NCI-H1694 (cell line): ENCODE results near the gene PDE1A.

Experiments used
- DNase-seq: peaks from one replicate; lab custom pipeline; 2025; lab: John Stamatoyannopoulos, UW

PDE1A gene

GRCh38 chr2:182266909-182267308, 159.9 kb downstream of the PDE1A start:
- DNase-seq: no peak

DNA sequence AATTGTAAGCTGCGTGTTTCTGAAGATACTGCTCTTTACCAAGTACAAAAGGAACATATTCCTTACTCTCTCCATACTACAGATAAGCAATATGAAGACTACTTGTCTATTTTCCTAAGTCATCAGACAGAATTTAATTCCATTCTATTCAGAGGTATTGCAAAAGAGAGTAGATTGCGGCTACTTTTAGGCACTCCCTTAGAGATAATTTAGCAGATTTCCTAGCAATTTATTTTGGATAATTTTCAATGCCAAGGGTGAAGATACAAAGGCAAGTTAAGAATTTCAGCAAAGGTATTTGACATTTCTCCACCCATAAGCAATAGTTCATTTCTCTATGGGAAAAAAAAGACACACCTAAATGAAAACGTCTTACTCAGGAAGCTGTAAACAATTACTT, 161.1 kb downstream of the PDE1A start:
- DNase-seq: no peak

DNA sequence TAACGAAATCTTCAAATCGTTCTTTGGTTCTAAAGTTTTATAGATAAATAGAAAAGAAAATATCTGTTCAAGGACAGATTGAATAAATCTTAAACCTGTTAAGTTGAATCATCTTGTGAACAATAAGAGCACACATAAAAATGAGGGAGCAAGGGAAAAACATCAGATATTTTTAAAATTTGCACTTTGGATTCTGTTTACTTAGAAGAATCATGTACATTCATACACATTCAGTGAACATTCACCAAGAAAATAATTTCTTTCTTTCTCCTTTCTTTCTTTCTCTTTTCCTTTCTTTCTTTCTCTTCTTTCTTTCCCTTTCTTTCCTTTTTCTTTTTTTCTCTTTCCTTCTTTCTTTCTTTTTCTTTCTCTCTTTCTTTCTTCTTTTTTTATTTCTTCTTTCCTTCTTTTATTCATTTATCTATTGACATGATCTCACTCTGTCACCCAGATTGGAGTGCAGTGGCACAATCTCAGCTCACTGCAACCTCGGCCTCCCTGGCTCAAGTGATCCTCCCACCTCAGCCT, 164.9 kb downstream of the PDE1A start:
- DNase-seq: no peak

DNA sequence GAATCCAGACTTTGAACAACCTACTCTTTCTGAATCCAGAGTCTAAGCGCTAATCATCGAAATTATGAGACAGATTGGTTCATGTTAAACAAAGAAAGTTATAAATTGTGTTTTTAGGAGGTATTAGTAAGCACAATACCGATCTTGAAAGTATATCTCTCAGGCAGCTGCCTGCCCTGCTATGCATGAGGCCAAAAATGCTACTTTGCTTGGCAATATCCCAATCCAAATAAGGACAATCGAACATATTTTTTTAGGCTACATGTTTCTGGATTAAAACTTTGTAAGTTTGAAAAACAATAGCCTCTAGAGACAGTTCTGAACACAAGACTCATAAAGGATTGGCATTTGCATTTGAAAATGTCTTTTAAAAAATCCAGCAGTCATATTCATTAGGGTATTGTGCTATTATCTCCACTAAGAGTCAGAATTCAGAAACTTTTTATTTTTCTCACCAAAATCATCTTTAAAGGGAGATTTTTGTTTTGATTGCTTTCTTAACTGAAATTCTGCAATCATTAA, 167.1 kb downstream of the PDE1A start:
- no peak for DNase-seq

- no peak for DNase-seq
Measured at GRCh38 chr2:182252534-182252933, 174.3 kb downstream of the PDE1A start.

GRCh38 chr2:182248898-182249297, 177.9 kb downstream of the PDE1A start:
- DNase-seq: no peak

DNA sequence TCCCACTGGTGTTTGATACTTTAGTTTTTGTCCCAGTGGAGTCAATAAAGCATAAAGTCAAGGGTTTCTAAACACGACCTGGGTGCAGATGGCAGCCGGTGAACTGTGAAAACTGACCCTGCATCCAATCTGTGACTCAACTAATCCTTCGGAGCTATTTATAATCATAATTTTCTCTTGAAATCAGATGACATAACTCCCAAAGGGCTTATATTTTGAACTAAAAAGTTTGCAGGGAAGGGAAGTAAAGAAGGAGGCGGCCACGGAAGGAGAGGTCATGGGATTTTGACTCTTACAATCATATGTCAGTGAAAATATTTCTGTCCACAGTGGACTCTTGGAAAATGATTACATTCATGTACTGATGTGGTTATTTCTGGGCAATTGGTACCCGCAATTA, 178.5 kb downstream of the PDE1A start:
- peak; percentile 16 for DNase-seq

- DNase-seq: no peak
Measured at GRCh38 chr2:182247831-182248230, 179.0 kb downstream of the PDE1A start.

DNA sequence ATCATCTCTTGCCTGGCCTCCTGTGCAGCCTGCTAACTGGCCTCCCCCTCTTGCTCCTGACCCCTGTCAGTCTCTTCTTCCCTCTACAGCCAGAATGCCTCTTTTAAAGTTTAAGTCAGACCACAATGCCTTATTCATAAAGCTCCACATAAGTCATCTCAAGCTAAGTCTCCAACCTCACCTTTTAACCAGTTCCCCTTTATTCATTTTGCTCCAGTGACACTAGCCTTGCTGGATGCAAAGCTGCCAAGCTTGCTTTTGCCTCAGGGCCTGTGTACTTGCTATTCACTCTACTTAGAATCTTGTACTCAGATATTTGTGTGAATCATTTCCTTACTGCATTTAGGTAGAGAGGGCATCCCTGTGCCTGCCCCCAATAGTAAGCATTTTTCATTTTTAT, 180.9 kb downstream of the PDE1A start:
- DNase-seq: no peak

- no peak for DNase-seq
Measured at GRCh38 chr2:182242609-182243008, 184.2 kb downstream of the PDE1A start.

DNA sequence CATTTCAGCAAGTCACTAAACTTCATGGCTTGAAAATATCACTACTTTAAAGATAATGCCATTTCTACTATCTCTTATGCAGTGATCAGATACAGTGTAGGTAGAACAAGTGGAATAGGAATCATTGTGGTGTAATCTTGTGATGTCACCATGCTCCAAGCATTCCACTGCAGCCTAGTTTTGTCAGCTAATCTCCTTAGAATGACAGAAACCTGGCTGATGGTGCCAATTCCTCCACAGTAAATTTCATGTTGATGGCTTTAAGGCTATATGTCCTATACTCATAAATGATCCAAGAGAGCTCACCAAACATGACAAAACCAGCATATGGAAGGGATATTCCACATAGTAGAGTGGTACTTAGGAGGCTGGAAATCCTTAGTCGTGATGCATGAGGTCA, 184.9 kb downstream of the PDE1A start:
- no peak for DNase-seq

DNA sequence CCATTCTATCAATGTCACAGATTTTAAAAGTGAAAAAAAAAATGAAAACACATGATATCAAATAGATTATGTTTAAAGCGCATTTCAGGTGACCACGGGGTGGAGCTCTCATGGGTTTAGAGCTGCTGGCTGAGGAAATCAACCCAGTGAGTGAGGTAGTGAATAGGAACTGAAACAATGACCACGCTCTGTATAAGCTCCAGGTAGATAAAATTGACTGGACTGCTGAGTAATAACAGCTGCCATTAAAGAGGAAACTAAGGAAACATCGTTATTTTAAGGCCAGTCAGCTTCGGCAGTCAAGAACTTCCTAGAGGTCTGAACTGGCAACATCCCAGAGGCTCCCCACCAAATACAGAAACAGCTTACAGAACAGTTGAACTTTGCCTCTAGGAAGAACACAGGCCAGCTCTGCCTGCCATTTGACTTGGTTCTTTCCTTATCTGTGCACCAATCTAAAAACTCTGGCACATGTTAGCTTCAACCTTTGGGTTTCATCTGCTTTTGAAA, 185.9 kb downstream of the PDE1A start:
- no peak for DNase-seq

GRCh38 chr2:182230561-182230960, 196.3 kb downstream of the PDE1A start:
- DNase-seq: no peak

DNA sequence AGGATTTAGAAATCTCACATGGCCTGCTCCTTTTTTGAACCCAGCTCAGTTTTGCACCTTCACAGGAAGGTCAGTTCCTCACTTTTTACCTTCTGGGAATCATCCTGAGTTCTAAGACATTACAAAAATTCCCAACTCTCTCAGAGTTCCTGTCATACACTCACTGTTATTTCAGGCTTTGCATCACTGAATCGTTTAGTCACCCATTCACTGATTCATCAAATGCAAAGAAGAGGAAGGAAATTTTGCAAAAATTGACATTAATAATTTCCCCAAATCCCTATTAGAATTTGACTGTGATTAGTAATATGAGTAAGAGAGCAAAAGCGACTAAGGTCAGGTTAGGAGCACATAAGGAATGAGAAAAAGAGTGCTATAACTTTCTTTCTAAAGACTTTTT, 197.5 kb downstream of the PDE1A start:
- no peak for DNase-seq

- no peak for DNase-seq
Measured at GRCh38 chr2:182228741-182229140, 198.1 kb downstream of the PDE1A start.

DNA sequence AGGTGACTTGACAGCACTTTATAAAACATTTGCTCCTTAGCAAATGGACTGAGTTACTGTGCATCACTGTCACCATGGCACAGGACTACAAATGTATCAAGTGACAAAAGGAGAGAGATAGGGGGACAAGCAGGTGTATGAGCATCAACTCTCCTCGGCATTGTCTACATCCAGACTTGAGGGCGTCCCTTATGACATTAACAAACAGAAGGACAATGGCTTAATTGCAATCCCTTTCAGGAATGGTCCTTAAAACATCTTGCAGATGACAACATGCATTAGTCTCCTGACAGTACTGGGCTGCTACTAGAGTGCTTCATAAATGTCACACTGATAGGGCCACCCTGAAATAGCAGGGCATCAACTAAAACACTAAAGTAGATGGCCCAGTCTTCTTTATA, 198.8 kb downstream of the PDE1A start:
- no peak for DNase-seq

DNA sequence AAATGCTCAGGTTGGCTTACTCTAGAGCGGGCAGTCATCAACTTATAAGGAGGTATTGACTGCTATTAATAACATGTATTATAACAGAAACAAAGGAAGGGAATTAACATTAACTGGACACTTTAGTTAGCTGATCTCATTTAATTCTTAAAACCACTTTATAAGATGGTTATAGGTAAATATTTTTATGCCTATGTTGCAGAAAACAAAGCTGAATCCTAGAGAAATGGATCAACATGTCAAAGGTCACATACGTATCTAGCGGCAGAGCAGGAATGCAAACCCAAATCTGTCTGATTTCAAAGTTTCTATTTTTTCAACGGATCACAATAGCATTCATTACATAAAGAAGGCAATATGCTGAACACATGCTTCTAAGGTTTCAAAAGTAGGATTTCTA, 200.0 kb downstream of the PDE1A start:
- DNase-seq: no peak

DNA sequence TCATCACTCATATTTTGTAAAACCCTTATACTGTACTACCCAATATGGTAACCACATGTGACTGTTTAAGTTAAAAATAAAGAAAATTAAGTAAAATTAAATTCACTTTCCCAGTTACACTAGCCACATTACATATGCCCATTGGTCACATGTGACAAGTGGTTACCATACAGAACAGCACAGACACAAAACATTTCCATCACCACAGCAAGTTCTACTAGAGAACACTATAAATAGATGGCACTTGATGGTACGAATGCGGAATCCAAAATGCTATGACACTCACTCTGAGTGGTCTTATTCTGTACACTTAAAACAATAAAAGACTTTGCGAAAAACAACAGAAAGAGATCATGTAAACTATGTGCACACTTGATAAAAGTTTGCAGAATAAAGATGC, 202.2 kb downstream of the PDE1A start:
- DNase-seq: no peak

DNA sequence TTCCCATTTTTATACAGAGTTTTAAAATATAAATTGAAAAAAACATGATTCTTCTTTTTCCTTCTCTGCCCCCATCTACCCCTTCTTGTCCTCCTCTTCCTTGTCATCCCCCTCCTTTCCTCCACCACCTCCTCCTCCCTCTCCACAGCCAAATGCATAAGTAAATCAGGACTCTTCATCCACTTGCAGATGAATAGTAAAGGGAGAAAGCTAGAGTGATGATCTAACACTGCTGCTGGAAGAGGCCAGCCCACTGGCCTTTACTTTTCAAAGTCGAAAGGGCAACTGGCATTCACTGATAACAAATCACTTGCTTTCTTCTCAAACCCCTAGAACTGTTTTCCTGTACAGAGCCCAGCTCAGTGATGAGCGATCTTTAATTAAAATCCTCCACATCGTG, 205.8 kb downstream of the PDE1A start:
- no peak for DNase-seq

DNA sequence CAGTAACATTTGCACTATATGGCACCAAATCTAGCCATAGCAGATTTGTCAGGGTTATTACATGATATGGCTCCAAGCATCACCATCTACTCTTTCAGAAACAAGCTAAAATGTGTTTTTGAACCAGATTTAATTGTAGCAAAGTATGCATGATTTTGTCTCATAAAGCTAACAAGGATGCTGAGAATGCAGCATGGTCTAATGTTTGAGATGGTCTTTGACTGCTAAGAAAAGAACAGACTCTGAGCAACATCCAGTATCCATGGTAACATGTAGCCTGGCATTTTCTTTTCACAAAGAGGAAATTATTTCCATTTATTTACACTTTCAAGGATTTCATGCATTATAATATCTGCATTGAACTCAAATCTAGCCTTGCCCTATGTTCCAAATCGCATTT, 206.5 kb downstream of the PDE1A start:
- no peak for DNase-seq

- DNase-seq: no peak
Measured at GRCh38 chr2:182210669-182211068, 216.2 kb downstream of the PDE1A start.

GRCh38 chr2:182208421-182208820, 218.4 kb downstream of the PDE1A start:
- DNase-seq: no peak

- no peak for DNase-seq
Measured at GRCh38 chr2:182207049-182207746, 219.6 kb downstream of the PDE1A start.

GRCh38 chr2:182197529-182197928, 229.3 kb downstream of the PDE1A start:
- no peak for DNase-seq
